ENCODE data around the gene ZNF683.
"Not testable (repeated sequence)": the region's sequence is repeated elsewhere in the genome, so short reads cannot be mapped to it uniquely, and the experiment has no call there.

ZNF683 gene

DNA sequence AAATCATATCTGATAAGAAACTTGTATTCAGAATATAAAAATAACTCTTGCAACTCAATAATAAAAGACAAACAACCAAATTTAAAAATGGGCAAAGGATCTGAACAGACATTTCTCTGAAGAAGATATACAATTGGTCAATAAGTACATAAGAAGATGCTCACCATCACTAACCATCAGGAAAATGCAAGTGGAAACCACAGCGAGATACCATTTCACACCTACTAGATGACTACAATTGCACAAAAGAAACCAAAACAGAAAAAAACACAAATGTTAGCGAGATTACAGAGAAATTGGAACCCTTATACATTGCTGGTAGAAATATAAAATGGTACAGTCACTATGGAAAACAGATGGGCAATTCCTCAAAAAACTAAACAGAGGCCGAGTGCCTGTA, 11.5 kb upstream of the ZNF683 start:
- DNase-seq = no peak

GRCh38 chr1:26378879-26379251, 6.3 kb upstream of the ZNF683 start:
- DNase-seq = no peak

GRCh38 chr1:26378088-26378878, 5.7 kb upstream of the ZNF683 start:
- DNase-seq = peak; percentile 60 to 94 (median 72)

DNA sequence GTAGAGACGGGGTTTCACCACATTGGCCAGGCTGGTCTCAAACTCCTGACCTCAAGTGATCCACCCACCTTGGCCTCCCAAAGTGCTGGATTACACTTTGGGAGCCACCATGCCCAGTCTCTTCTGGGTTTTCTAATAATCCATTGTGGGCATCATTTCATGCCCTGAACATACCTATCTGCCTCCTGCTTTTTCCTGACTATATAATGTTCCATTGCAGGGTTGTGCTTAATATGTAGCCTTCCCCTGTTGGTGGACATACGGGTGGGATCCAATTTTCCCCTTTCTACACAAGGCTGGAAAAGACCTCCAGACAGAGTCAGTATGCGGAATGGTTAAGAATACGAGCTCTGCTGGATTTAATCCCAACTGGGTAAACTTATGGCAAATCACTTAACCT, 3.5 kb upstream of the ZNF683 start:
- no peak for DNase-seq

DNA sequence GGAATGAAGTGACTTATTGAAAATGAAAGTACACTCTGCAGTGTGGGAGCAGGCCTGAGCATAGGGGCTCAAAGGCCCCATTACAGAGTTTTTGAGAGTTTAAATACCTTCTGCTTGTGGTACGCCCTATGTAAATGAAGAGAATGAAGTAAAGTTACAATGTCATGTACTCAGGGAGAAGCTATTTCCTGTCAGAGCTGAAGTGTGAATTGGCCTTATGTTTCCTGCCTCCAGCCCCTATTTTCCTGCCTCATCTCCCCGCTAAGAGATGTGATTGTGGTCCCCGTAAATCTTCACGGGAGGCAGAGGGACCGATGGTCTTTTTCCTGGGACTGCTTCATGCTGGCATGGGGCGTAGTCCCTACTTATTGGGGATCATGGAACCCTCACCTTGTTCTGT, 2.5 kb upstream of the ZNF683 start:
- DNase-seq = peak in 1 of 5 donors; percentile 52

GRCh38 chr1:26374361-26374760, 1.8 kb upstream of the ZNF683 start:
- DNase-seq = not testable (repeated sequence)

GRCh38 chr1:26373789-26374188, 1.2 kb upstream of the ZNF683 start:
- DNase-seq = no peak

DNA sequence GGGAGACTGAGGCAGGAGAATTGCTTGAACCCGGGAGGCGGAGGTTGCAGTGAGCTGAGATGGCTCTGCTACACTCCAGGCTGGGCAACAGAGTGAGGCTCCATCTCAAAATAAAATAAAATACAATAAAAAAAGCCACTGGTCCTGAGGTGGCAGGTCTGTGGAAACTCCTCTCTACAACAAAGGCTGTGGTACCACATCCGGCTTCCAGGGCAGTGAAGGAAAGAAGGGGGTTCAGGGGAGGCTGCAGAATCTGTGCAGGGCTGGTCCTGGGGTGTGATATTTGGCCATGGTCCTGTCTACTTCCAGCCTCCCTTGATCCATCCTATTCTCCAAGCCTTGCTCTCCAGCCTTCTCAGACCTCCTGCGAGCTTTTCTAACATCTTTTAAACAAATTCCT, 731 bp upstream of the ZNF683 start:
- peak in 3 of 5 donors; percentile 28 to 60 (median 39) for DNase-seq

DNA sequence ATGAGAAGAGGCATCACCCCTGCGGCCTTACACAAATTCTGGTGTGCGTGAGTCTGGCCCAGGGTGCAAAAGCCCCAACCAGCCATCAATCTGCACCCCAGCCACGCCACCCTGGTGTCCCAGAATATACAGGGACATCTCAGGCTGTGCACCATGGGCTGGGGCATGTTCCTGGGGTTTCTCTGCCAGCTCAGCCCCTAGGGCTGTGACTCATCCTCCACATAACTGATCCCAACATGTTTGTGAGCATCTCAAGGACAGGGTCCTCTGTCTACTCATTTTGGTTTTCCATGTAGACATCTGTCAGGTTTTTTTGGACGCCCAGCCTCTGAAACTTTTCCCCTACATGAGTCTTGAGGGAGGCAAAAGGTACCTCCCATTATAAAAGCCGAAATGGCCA, 511 bp downstream of the ZNF683 start:
- DNase-seq = no peak

DNA sequence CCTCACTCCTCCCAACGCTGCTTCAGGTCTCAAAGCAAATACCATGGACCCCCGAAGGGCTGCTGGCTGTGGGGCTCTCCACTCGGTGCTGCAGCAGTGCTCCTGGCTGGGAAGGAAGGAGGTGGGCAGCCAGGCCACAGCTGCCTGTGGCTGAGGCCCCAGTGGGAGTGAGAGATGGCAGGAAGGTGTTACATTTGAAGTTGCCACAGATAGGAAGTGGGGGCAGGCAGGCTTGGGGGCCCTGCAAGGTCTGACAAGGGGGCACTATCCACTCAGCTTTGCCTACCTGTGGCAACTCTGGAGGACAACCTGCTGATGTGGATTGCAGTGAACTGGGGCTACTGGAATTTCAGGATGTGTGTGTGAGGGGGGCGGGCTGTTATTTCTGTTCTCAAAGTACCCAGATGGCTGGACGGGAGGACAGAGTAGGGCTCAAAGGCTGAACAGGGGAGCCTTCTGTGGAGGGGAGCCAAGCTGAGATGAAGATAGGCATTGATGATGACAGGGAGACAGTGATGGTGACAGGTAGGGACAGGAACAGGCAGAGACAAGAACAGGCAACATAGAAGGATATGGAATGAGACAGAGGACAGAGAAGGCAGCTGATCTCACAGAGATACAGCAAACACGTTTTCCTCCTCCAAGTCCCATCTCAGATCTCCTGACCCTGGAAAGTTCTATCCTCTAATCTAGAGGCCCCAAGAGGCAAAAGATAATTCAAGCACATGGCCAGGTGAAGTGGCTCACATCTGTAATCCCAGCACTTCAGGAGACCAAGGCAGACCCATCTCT, 1.8 kb downstream of the ZNF683 start:
- no peak for DNase-seq

DNA sequence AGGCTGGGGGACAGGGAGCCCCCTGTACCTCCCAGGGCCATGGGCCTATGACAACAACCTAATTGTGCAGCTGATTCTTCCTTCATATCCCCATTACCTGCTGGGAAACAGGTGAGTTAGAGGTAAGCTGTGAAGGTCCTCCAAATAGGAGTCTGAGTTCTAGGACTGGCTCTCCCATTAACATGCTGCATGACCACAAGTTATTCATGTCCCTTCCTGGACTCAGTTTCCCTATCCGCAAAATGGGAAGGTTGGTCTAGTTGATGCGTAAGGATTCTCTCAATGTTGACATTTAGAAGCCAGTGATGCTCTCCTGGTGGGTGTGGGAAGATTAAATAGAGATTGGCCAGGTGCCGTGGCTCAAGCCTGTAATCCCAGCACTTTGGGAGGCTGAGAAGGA, 4.1 kb downstream of the ZNF683 start:
- no peak for DNase-seq

DNA sequence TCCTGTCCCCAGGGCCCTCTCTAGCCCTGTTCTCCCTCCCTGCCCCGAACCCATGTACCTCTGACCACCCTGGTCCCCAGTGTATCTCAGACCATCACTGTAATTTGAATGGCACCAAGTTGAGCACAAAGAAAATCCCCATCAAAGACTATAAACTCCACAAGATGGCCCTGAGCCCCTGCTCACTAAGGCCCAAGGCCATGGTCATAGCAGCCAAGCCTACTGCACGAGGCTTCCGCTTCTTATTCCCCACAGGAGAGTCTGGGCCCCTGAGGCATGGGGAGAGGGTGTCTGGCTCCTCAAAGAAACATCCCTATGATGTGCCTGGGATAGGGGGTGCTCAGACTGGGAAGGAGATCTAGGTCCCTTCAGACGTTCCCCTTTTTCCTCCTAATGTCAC, 4.5 kb downstream of the ZNF683 start:
- DNase-seq = no peak

DNA sequence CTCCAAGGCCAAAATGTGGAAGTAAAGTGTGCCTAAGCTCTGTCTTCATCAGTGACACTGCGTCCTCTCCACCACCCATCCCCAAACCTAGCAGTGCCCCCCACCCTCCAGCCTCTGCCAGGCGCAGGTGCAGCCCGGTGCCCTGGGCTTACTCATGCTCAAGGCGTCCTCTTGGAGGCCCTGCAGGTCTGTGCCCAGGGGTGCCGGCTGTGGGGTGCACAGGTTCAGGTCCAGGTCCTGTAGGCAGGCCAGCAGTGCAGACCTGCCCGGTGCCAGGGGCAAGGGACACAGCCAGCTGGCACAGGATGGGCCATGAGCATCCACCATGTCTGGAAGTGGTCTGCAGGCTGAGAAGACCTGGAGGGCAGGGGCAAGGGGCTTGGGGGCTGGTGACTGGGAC, 5.1 kb downstream of the ZNF683 start:
- no peak for DNase-seq

- DNase-seq = no peak
These were observed 7.6 kb downstream of the ZNF683 start for GRCh38 chr1:26364956-26365355.

- peak; percentile 61 to 82 (median 76) for DNase-seq
These were observed 8.8 kb downstream of the ZNF683 start for GRCh38 chr1:26363549-26364448.

DNA sequence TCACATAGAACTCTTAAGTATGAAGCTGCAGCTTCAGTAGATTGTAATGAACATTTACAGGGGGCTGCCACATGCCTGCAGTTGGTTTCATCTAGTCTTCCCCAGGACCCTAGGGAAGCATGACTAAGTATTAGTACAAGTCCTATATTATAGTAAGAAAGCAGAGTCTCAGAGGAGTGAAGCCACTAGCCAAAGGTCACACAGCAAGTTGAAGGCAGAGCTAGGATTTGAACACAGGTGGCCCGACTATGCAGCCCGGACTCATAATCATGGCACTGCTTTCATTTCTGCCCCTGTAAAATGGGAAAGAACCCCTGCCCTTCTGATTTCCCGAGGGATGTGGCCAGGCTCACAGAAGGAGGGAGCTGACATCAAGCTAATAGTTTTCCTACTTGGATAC, 10.2 kb downstream of the ZNF683 start:
- DNase-seq = no peak

- no peak for DNase-seq
These were observed 10.9 kb downstream of the ZNF683 start for GRCh38 chr1:26361605-26362122.

DNA sequence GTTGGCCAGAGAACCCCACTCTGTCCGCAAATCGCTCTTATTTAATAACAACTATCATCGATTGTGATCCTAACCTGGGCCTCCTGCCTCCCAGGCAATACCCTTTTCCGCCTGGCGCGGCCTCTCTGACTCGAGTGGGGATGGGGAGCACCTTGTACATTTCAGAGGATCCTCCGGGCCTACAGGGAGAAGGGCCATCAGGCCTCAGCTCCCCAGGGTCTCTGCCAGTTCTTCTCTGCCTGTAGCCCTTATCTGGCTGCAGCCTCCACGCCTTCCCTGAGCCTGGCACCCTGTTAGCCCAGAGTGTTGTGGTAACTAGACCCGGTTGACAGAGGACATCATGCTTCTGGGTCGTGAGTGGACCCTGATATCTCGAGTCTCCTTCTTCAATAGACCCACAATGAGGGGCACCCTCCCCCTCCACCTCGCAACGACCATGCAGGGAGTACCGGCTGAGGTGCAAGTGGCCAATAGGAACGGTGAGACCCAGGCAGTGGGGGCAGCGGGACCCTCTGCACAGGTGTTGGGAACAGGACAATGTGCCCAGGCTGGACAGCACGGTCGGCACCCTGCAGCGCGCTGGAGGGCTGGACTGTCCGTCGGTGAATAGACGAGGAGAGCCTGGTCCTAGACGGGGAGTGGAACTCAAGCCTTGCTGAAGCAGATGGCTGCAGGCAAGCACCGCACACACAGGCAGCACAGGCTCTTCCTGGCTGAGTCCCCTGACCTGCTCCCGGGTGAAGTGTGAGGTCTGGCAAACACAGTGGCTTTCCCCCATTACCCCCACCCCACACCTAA, 11.5 kb downstream of the ZNF683 start:
- no peak for DNase-seq

- DNase-seq = peak; percentile 34 to 61 (median 58)
These were observed 12.4 kb downstream of the ZNF683 start for GRCh38 chr1:26359981-26360806.

- peak; percentile 51 to 78 (median 73) for DNase-seq
These were observed 13.9 kb downstream of the ZNF683 start for GRCh38 chr1:26358411-26359384.

Measured in T-helper 1 cell (primary cell).